NCI-H2081 (cell line): ENCODE measurements around the gene MAD1L1.

Source experiments
- DNase-seq, 2 experiments: peaks; one replicate each; lab custom pipeline; 2025; lab: John Stamatoyannopoulos, UW

MAD1L1 gene

DNA sequence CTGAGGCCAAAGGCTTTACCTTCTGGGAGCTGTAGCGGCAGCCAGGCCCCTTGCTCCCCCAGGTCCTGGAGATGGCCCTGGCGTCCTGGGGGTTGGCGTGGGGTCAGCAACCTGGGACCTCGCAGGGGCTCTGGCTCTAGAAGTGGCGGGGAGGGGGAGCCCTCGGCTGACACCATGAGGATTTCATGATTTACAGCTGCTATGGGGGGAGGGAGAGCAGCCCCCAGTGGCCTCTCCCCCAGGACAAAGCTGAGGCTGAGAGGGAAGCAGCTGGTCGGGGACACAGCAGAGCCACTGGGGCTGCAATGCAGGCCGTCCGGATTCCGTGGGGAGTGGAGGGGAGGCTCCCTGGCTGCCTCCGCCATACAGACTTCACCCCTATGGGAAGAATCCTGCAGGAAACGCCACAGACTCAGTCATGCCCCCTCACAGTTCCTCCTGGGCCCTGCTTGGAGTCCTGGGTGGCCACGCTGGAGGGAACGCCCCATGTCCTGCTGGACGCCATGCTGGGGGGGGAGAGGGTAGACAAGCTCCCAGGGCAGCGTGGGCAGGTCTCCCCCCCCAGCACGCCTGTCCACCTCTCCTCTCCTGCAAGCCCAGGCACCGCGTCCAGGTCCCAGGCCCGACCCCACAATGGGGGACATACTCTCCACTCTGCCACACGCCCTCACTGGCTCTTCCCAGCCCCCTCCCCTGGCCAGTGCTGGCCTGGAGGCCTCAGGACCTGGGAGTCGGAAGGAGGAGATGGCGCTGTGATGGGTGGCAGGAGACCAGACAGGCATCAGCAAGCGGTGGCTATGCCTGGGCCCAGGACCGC, 319.1 kb downstream of the MAD1L1 start:
- DNase-seq: no peak

DNA sequence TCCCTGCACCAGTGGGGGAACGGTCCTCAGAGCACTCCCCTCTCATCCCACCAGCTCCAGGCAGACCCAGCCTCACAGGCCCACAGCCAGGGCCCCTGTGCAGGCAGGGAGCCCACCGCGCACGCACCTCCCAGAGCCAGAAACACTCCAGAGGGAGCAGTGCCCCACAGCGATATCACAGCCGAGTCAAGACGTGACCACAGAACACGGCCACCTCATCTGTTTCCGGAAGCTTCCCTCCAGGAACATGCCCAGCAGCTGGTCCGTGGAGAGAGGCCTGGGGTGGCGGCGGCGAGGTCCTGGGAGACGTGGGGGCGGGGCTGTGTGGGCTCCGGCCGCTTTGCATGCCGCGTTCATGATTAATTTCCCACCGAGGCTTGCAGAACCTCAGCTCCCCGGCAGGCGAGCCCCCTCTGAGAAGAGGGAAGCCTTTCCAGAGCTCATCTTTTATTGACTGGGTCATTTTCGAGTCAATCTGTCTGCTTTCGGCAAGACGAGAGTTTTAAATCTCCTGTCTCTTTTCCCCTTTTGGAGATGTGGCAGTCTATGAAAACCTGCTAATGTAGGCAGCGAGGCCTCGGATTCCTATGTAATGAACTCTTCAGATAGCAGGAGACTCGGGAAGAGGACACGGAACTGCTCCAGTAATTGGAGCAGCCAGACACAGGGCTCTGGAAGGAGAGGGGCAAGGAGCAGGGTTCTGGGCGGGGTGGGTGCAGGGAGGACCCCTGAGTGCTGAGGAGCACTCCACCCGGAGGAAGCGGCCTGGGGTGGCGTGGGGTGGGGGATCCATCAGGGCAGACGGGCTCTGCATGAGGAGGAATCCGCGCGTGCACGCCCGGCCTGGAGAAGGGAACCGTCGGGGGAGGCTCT, 319.9 kb downstream of the MAD1L1 start:
- DNase-seq: no peak

DNA sequence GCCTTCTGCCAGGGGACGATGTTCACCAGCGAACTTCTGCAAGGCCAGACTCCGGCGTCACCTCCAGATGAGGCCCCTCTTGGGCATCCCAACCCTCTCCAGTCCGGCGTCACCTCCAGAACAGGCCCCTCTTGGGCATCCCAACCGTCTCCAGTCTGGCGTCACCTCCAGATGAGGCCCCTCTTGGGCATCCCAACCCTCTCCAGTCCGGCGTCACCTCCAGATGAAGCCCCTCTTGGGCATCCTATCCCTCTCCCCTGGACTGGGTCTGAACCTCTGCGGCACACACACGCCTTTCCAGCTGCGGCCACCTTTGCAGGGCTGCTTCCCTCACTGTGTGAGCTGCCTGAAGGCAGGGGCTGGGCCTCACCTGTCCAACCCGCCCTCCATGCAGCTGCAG, 321.2 kb downstream of the MAD1L1 start:
- DNase-seq: no peak

DNA sequence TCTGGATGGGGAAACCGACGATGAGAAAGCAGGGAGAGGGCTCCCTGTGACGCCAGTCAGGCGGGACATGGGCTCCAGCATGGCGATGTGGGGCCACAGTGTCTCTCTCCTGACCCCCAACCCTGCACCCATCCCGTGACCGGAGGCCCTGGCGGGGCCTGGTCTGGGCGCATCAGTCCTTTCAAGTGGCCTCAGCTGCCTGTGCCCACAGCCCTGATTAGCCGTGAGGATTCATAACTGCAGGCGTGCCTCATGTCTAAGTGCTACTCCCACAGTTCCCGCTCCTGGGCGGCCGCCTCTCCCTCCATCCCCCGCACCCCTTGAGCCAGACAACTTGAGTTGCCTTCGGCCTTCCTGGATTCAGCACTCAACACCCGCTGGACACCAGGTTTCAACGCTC, 321.9 kb downstream of the MAD1L1 start:
- DNase-seq: no peak

DNA sequence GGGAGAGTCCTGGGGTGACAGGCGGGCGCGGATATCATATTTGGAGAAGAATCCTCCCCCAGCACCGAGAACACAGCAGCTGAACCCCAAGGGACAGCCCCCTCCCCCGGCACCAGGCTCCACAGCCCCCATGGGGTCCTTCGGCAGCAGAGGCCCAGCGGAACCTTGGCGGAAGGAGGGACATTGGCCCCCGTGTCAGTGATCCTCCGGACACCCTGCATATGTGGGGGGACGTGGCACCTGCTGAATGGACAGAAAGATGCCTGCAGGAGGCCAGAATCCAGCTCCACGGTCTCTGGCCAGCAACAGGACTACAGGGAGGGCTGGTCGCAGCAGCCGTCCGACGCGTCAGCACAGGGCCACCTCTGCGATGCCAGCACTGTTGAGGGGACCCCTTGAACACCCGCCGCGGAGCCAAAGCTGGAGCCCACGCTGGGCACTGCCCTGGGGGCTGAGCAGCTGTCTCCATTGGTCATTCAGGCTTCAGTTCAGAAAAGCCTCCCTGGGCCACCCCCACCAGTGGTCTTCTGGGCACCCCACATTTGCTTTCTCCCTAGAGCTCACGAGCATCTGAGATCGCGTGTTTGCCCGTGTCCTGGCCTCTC, 322.6 kb downstream of the MAD1L1 start:
- no peak for DNase-seq

DNA sequence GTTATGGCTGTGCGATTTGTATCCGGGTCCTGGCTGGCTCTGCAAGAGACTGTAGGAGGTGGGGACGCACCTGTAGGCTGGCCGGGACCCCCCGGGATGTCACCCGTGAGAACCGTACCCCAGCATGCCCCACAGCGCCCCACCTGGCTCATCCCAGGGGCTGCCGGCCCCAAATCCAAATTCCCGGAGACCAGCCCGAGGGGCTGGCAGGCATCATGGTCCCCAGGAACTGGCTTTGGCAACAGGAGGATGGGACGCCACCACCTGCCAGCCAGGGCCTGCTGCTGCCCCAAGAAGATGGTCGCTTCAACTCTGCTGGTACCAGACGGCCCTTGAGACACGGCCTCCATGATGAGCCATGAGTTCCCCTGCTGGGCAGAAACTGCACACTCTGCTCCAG, 323.3 kb downstream of the MAD1L1 start:
- DNase-seq: no peak

DNA sequence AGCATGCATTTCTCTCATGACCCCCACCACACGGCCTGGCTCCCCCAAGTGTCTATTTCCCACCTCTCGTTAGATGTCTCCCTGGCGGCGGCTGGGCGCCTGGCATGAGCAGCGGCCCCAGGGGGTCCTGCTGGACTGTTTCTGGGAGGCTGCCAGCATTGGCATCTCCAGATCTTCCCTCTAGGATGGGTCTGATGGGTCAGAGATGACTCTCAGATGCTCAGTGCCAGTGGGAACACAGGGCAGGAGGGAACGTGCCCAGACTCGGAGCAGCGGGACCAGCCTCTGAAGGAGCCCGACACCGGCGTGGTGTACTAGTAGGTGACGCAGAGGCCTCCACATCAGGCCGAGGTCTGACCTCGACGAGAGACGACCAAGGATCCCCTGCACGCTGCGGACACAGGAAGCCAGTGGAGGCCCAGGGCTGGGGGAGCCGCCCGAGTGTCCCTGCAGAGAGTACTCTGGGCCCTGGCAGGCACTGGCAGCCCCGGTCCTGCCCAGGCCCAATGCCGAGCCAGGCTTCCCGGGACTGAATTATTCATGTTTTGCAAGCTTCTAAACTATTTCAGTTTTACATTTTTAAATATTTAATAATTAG, 323.8 kb downstream of the MAD1L1 start:
- no peak for DNase-seq

DNA sequence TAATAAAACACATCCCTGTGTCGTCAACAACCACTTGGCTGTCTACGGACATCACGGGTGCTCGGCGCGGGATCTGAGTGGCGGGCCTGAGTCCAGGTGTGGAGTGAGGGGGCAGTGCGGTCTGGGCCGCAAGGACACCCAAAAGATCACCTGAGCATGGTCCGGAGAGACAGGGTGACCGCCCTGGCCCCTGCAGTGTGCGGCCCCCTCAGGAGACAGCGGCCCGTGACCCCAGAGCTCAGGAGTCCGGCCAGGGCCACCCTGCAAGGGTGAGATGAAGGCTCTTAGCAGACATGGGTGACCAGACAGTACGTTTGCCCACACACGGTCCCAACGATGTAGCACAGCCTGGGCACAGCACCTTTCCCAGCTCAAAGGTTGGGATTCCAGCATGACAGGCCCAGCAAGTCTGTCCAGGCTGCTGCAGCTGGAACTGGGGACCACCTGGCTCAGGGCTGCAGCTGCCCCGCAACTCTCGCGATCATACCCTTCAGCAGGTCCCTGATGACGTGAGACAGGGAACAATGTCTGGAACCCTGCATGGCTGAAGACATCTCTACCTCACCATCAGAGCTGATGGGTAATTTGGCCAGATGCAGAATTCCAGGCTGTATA, 324.9 kb downstream of the MAD1L1 start:
- no peak for DNase-seq

DNA sequence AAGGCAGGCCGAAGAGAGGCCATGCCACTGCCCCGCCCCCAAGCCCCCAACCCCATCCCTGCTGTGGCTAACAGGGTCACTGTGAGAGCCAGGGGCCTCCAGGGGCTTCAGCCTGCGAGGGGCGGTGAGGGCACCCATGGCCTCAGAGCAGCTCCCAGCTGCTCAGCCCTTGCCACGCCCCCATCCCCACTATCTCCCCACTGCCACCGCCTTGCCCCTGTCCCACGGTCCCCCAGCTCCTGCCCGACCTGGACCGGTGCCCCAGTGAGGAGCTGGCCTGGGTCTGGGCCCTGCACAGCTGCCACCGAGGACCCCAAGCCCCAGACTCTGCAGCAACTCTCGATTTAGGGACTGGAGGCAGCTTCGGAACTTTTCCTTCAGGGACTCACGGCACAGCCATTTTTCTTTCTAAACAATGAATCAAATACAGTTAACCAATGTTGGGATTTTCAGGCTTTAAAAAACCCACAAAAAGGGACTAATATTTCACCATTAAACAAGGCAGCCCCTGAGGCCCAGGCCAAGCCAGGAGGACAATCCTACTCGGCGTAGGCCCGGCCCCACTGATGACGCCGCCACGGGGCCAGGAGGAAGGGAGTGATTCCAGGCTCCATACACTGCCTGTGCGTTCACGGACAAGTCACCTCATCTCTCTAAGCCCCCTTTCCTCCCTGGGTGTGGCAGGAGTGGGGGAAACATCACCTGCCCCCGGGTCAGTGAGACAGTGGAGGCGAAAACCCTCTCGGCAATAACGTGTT, 325.6 kb downstream of the MAD1L1 start:
- no peak for DNase-seq

DNA sequence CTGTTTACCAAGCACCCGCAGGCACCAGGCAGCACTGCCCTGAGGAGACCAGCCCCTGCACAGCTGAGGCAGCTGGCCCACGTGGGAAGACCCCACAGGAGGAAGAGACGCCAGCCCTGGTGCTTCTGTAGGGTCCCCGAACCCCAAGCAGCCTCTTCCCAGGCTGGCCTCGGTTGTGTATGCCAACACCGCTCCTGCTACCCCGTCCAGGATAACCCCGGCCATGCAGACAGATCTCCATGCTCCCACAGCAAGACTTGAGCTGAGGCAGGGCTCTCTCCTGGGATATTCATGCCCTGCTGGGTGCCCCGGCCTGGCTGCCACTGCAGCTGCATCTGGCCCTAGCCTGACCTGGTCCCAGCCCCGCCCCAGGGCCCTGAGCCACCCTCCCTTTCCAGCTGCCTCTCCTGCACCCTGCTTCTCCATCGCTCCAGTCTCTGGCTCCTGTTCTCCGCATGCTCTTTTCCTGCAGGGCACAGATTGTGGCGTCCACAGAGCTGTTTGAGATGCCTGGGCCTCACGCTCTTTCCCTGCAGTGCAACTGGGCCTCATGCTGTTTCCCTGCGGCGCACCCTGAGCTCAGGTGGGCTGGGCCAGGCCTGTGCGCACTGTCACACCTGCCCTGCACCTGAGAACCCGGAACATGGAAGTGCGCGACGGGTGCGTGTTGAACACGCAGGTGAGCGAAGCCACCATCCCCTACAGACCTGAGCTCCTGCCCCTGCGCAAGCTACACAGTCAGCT, 326.5 kb downstream of the MAD1L1 start:
- DNase-seq: no peak

DNA sequence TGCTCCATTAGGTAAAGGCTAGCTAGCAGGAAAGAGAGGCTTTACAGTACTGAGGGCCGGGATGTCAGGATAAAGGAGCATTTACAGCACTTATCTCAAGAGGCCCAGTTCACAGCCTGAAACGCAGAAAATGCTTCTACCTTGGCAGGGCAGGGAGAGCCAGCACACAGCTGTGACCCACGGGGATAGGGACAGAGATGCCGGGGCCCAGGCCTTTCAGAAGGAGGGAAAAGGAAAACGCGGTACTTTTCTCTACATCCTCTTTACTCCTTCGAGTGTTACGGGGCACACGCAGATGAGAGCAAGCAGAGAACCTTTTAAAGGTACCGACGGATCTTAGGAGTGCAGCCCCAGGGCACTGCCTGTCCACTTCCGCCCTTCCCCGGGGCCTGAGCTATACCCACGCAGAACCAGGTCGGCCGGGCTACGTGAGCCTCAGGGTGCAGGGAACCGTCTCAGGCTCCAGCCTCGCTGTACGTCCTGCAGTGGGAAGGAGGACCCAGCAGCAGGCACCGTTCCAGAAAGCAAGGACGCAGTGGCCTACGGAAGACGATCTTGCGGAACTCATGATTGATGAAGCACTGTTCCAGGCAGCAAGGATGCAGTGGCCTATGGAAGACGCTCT, 330.4 kb downstream of the MAD1L1 start:
- no peak for DNase-seq

DNA sequence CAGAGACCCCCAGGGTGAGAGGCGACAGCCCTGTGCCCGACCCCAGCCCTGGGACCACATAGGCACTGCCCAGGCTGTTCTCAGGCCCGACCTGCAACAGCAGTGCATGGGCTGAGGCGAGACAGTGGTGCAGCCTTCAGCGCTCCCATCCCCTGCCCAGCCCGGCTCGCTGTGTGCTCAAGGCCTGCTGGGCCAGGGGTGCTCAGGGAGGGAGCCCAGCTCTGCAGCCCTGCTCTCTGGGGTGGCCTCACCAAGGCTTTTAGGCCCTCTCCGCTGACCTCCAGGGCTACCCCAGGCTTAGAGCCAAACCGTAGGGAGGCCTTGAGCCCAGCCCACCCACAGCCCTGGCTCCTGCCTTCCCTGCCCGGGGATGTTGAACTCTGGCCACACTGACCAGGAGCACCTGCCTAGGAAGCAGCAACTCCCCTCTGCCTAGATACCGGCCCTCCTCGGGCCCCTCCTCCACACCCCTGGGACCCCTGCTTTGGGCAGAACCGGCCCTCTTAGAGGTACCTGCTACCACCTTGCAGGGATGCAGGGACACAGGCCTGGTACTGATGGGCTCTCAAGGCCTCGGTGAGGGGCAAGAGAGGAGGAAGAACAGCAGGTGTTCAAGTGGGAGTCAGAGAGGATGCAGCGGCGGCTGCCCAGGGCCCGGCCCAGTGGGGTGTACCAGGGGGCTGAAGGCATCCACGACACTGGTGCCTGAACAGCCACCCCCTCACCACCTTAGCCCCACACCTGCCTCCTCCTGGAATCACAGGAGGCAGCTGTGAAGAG, 331.1 kb downstream of the MAD1L1 start:
- DNase-seq: no peak

DNA sequence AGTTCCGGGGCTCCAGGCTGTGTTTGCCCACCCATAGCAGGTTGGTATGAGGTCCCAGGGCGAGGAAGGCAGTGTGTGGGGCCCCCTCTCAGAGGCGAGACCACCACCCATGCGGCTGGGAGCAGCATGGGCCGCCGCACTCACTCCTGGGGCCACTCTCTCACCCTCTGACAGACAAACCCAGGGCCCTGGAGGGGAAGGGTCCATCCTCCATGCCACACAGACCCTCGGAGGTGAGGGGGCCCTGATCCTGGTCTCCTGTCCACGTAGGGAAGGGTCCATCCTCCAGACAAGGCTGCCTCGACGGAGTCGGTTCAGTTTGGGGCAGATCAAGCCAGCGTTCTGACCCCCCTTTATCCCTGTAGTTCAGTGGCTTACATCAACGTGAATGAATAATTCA, 331.9 kb downstream of the MAD1L1 start:
- no peak for DNase-seq

DNA sequence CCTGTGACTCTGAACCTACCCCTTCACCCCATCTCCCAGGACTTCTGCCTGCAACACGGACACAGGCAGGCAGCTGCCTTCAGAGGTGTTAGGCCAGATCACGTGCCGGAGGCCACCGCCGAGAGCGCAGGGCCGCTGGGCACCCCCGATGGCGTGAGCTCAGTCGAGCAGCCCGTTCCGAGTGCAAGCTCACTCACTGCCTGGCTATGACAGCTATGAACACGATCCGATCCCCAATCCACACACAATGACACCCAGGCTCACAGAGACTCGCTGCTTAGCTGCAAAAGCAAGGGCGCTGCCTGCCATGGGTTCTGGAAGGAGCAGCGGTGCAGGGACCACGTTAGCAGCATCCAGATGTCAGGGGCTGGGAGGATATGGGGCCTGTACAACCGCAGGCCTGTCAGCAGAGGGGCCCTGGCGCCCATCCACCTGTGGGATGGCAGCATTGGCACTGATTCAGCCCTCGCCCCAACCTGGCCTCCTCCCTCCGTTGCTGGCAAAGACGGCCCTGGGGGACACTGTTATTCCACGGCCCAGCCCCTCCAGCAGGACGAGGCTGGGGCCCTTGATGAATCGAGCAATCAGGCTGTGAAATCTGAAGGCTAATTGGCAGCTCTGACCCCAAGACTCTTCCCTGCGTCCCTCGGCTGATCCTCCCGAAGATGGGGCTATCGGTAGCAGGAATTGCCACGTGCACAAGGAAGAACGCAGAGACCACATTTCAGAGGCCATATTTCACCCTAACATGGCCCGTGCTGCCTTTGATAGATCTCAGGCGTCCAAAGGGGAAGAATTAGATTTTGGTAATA, 332.6 kb downstream of the MAD1L1 start:
- DNase-seq: no peak

DNA sequence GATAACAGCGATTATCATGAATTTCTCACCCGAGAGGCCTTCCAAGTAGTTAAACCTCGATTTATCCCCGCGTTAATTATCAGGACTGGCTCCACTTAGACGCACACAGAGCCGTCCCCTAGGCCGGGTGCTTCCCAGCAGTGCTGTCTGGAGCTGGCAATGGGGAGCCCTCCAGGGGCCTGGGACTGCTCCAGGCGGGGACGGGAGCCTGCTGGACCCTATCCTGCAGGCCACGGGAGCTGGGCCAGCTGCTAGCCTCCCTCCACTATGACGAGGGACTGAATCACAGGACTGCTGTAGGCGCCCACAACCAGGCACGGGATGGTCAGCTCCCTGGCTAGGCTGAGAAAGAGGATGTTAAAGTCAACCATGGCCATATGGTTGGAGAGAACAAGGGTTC, 333.5 kb downstream of the MAD1L1 start:
- DNase-seq: no peak

DNA sequence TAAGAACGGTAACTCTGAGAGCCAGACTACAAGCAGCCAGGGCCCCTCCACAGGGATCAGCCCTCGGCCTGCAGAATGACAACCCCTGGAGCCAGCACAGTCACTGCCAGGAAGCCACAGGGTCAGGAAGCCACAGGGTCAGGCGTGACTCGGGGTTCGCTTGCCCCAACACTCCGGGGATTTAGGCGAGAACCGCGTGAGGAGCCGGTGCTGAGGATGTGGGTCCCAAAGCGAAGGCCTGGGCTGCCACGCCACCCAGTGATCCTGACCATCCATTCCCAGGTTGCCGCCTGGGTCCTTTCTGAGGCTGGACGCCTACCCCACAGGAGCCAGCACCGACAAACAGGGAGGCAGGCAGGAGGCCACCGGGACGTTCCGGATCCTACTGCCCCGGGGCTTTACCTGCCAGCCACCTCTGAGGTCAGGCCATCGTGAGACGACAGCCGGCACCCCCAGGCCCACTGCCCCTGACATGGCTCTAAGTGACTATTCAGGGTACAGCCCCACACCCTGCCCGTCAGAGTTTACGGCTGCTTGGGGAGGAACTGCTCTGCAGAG, 334.0 kb downstream of the MAD1L1 start:
- DNase-seq: no peak

DNA sequence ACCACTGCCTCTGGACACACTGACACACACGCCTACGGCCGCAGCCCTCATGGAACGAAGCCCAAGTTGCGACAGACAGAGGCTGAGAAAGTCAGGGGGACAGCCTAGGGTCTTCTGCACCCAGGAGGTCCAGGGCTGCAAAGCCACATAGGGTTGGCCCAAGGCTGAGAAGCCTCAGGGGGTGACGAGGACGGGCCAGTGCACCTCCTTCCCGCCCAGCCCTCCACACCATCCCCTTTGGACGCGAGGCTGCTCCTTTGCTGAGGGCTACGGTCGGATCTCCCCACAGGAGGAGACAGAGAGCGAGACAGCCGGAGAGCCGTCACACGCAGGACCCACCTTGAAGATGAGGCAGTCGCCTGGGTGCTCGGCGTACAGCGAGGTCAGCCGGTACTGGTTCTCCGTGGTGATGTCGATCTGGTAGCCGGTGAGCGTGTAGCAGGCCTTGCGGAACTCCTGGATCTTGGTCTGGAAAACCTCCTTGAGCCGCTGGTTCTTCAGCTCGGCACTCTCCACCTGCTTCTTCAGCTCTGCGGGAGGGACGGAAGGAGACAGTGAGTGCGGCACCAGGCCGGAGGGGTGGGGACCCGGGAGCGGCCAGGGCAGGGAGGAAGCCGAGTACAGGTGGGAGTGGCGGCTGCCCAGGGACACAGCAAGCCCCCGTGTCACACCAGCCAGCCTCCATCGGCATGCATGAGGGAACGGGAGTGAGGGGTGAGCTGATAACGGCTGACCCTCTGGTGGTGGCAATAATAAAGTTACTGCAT, 334.7 kb downstream of the MAD1L1 start:
- no peak for DNase-seq
